HTR-8/SVneo (cell line): ENCODE measurements around the gene SDHC.
"Not testable (repeated sequence)": the region's sequence is repeated elsewhere in the genome, so short reads cannot be mapped to it uniquely, and the experiment has no call there.

Experiments used
- DNase-seq: peaks from one replicate; pipeline ENCODE4 v3.0.0; 2011; ENCODE audit warnings: low spot score, mixed read lengths; ENCODE audit not compliant: insufficient read length
- FAIRE-seq: peaks from 2 replicates; lab custom pipeline; 2011; peaks lifted over from hg19 to GRCh38; lab: Jason Lieb, UNC

Gene SDHC

GRCh38 chr1:161307892-161308638 is 6.1 kb upstream of the SDHC start:
- DNase-seq (no peak), FAIRE-seq (no peak)

- no peak for FAIRE-seq
Observed at GRCh38 chr1:161309868-161310267, 4.3 kb upstream of the SDHC start, which contains the start of gene MPZ. MPZ (minus strand) TSS chr1:161309968; CDS start chr1:161309905, 63 bp downstream.

GRCh38 chr1:161311595-161312181 is 2.5 kb upstream of the SDHC start:
- DNase-seq = no peak
- FAIRE-seq = no peak

More at GRCh38 chr1:161309868-161310267, 4.3 kb upstream of the SDHC start, which contains the start of gene MPZ:
- DNase-seq = no peak

GRCh38 chr1:161313554-161314200 is 504 bp upstream of the SDHC start:
- FAIRE-seq = no peak

GRCh38 chr1:161315841-161316674 is 1.9 kb downstream of the SDHC start:
- FAIRE-seq, DNase-seq: not testable (repeated sequence)

More at GRCh38 chr1:161313554-161314200, 504 bp upstream of the SDHC start:
- DNase-seq = no peak

GRCh38 chr1:161324020-161324419 is 9.8 kb downstream of the SDHC start:
- DNase-seq = no peak
- no peak for FAIRE-seq

- DNase-seq = no peak
- no peak for FAIRE-seq
Observed at GRCh38 chr1:161330346-161330745, 16.2 kb downstream of the SDHC start.

GRCh38 chr1:161333166-161333565 is 19.0 kb downstream of the SDHC start:
- DNase-seq = no peak
- no peak for FAIRE-seq

- DNase-seq (no peak), FAIRE-seq (no peak)
Observed at GRCh38 chr1:161335796-161336195, 21.6 kb downstream of the SDHC start.

- FAIRE-seq (no peak), DNase-seq (no peak)
Observed at GRCh38 chr1:161342177-161342576, 28.0 kb downstream of the SDHC start.

GRCh38 chr1:161342821-161343220 is 28.6 kb downstream of the SDHC start:
- DNase-seq = no peak
- no peak for FAIRE-seq

GRCh38 chr1:161350671-161351070 is 36.5 kb downstream of the SDHC start:
- DNase-seq (no peak), FAIRE-seq (no peak)

- FAIRE-seq = no peak
- no peak for DNase-seq
Observed at GRCh38 chr1:161351482-161351881, 37.3 kb downstream of the SDHC start.

GRCh38 chr1:161357073-161357472 is 42.9 kb downstream of the SDHC start:
- no peak for DNase-seq
- no peak for FAIRE-seq

GRCh38 chr1:161359291-161359690 is 45.1 kb downstream of the SDHC start:
- DNase-seq (no peak), FAIRE-seq (no peak)

- no peak for DNase-seq
- FAIRE-seq = no peak
Observed at GRCh38 chr1:161364332-161364731, 50.2 kb downstream of the SDHC start.

- no peak for DNase-seq
- FAIRE-seq = no peak
Observed at GRCh38 chr1:161365207-161365606, 51.0 kb downstream of the SDHC start.

- peak; percentile 41 for DNase-seq
- no peak for FAIRE-seq
Observed at GRCh38 chr1:161367684-161368400, 53.7 kb downstream of the SDHC start, which contains the start of gene CFAP126. CFAP126 (minus strand) TSS chr1:161367876; CDS start chr1:161367868, 8 bp downstream.

- DNase-seq (no peak), FAIRE-seq (no peak)
Observed at GRCh38 chr1:161373442-161373841, 59.3 kb downstream of the SDHC start.

- DNase-seq = no peak
- FAIRE-seq = no peak
Observed at GRCh38 chr1:161374373-161374772, 60.2 kb downstream of the SDHC start.
